Measurements from ENCODE around the gene JAG2.

JAG2 gene

DNA sequence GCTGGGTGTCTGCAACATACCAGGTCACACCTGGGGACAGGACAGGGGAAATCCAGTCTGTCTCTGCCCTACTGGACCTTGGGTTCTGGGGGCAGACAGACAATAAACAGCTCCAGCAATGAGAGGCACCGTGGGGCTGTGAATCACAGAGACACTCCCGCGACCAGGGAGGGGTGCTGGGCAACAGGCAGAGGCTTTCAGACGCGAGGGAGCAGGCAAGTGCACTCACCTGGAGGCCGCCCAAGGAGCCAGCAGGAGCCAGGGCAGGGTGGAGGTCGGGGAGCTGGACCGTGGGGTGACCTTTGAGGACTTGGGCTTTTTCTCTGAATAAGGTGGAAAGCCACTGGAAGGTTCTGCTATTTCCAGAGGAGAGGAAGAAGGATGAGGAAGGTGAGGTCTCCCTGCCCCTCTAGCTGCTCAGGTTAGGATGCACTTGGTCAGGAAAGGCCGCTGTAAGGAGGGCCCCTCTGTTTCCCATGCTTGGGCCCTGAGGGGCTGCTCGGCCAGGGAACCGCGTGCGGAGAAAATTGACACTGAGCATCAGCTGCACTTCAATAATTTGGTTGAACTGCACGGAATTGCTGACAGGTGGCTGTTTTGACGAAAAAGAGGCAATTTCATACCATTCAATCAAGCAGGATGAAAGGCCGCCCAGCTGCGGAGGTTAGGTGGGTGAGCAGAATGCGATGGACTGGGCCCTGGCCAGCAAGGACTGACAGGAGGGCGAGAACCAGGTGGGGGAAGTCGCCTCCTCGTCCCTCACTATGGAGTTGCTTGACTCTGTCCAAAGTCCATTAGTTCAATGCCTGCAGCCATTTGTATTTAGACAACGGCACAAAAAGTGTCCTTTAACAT, 42.2 kb downstream of the JAG2 start:
- no peak for TF ChIP-seq POLR2AphosphoS5 (IDR thresholded peaks at IDR 0.05; ENCODE audit: low read depth, low read length)
- no peak for TF ChIP-seq POLR2A (IDR thresholded peaks at IDR 0.05; ENCODE audit: low read depth, low read length)
- TF ChIP-seq POU2F2 (IDR thresholded peaks at IDR 0.05; ENCODE audit: low read depth, low read length), result no peak
- TF ChIP-seq SPI1 (IDR thresholded peaks at IDR 0.05; ENCODE audit: low read depth, low read length), result no peak
- TF ChIP-seq TAF1 (IDR thresholded peaks at IDR 0.05; ENCODE audit: low read depth, low read length), result no peak
- no peak for TF ChIP-seq PAX5 (IDR thresholded peaks at IDR 0.05; ENCODE audit: insufficient read depth, low read length, severe bottlenecking)
- no peak for DNase-seq (ENCODE audit: insufficient read length, low spot score)
- no peak for FAIRE-seq

DNA sequence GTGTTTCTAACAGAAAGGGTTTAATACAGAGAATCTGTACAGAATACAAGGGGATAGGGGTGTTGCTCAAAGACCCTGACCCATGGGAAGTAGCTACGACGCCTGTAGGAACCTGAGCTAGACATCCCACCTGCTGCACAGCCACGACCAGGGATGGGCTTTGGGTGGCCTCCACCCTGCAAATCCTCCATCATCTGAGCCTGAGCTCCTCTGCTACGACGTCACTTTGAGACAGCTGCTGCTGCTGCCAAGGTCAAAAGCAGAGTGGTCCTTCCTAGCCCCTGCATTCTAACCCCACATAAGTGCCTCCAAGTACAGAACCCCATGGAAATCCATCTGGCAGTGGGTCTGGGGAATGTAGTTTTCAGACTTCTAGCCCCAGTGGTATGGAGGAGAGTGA, 43.8 kb downstream of the JAG2 start:
- DNase-seq (ENCODE audit: insufficient read length, low spot score), result no peak
- FAIRE-seq, result no peak
- no peak for TF ChIP-seq POU2F2 (IDR thresholded peaks at IDR 0.05; ENCODE audit: low read depth, low read length)
- TF ChIP-seq POLR2A (IDR thresholded peaks at IDR 0.05; ENCODE audit: low read depth, low read length), result no peak
- no peak for TF ChIP-seq POLR2AphosphoS5 (IDR thresholded peaks at IDR 0.05; ENCODE audit: low read depth, low read length)
- TF ChIP-seq PAX5 (IDR thresholded peaks at IDR 0.05; ENCODE audit: insufficient read depth, low read length, severe bottlenecking), result no peak
- TF ChIP-seq SPI1 (IDR thresholded peaks at IDR 0.05; ENCODE audit: low read depth, low read length), result no peak
- no peak for TF ChIP-seq TAF1 (IDR thresholded peaks at IDR 0.05; ENCODE audit: low read depth, low read length)

DNA sequence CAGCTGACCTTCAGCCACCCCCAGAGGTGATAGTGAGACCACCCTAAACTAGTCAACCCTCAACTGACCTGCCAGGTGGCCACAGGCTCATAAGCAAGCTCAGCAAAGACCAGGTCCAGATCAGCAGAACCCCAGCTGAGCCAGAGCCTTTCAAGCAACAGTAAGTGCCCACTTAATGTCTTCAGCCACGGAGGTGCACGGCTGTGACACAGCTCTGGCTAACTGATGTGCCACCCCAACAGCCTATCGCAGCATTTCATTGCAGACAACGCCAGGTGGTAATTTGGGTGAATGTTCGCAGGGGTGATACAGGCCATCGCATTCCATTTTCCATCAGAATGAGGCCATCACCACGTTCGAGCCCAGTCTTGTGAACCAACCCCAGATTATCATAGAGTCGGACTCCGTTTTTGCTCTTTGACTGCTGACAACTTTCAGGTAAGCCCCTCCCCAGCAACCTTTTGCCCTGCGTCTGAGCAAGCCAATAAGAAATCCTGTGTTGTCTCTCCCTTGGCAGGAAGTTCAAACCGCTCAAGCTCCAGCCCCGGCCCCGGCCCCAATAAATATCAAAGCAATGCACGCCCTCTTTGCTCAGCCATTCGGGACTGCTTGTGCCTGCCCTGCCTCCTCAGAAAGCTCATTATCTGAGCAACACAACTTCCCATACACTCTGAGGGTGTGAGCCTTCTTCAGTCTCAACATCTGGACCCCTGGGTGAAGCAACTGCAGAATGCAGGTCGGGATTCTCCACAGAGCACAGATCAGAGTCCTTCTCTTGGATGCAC, 44.4 kb downstream of the JAG2 start:
- FAIRE-seq, result no peak
- DNase-seq (ENCODE audit: insufficient read length, low spot score), result no peak
- TF ChIP-seq SPI1 (IDR thresholded peaks at IDR 0.05; ENCODE audit: low read depth, low read length) (no peak), POU2F2 (IDR thresholded peaks at IDR 0.05; ENCODE audit: low read depth, low read length) (no peak), PAX5 (IDR thresholded peaks at IDR 0.05; ENCODE audit: insufficient read depth, low read length, severe bottlenecking) (no peak), POLR2AphosphoS5 (IDR thresholded peaks at IDR 0.05; ENCODE audit: low read depth, low read length) (no peak), TAF1 (IDR thresholded peaks at IDR 0.05; ENCODE audit: low read depth, low read length) (no peak), POLR2A (IDR thresholded peaks at IDR 0.05; ENCODE audit: low read depth, low read length) (no peak)

DNA sequence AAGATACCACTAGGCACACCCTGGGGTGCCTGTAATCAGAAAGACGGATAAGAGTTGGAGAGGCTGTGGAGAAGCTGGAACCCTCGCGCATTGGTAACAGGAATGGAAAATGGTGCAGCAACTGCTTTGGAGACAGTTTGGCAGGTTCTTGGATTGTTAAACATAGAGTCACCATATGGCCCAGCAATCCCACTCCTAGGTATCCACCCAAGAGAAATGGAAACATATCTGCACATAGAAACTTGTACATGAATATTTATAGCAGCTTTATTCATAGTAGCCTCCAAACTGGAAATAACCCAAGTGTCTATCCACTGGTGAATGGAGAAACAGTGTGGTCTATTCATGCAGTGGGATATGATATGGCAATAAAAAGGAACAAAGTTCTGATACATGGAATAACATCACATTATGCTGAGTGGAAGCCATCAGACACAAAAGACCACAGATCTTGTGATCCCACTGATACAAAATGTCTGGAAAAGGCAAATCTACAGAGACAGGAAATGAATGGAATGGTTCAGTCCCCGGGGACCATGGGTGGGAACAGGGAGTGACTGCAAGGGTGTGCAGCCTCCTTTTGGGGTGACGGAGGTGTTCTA, 45.4 kb downstream of the JAG2 start:
- no peak for FAIRE-seq
- TF ChIP-seq SPI1 (IDR thresholded peaks at IDR 0.05; ENCODE audit: low read depth, low read length), result no peak
- TF ChIP-seq TAF1 (IDR thresholded peaks at IDR 0.05; ENCODE audit: low read depth, low read length), result no peak
- TF ChIP-seq PAX5 (IDR thresholded peaks at IDR 0.05; ENCODE audit: insufficient read depth, low read length, severe bottlenecking), result no peak
- no peak for DNase-seq (ENCODE audit: insufficient read length, low spot score)

DNA sequence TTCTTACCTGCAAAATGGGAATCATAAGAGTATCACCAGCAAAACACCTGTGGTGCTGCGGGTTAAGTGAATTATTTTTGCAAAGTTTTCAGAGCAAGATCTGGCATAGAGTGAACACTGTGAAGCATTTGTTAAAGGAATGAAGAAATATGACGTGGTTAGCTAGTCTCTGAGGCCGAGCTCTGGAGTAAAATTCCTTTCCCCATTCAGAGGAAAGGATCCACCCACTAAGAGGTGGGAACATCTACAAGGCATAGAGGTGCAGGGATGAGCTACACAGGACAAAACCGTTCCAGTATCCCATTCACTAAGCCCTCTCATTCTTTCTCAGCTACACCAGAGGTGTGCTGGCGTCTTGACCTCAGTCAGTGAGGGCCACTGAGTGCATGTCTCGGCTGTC, 48.5 kb downstream of the JAG2 start:
- TF ChIP-seq TAF1 (IDR thresholded peaks at IDR 0.05; ENCODE audit: low read depth, low read length) (no peak), POU2F2 (IDR thresholded peaks at IDR 0.05; ENCODE audit: low read depth, low read length) (no peak), PAX5 (IDR thresholded peaks at IDR 0.05; ENCODE audit: insufficient read depth, low read length, severe bottlenecking) (no peak)
- DNase-seq (ENCODE audit: insufficient read length, low spot score) (no peak), FAIRE-seq (no peak)

DNA sequence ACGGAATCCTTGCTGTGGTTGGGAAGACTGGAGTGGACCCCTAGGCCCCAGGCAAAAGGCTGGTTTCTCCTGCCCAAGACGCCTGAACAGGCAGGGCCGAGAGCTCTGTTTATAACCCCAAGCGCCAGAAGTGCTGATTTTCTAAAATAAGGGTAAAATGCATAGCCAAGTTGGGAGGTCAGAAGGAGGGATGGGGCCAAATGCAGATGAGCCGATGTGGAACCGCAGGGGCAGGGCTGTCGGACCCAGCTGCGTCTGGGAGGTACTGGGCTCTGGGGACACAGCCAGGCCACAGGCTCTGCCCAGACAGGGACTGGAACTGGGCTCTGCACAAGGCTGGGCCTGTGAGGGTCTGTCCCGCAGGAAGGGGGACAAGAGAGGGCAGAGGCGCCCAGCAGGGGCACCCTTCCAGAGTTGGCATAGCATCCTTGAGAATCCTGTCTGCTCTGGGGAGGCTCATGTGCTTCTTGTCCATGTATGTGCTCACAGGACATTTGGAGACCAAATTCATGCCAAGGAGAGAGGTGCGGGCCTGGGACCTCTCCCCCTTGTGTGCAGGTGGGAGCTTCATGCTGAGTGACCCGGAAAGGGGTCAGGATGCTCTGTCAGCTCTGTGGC, 49.1 kb downstream of the JAG2 start:
- TF ChIP-seq PAX5 (IDR thresholded peaks at IDR 0.05; ENCODE audit: insufficient read depth, low read length, severe bottlenecking) (no peak), SPI1 (IDR thresholded peaks at IDR 0.05; ENCODE audit: low read depth, low read length) (no peak), TAF1 (IDR thresholded peaks at IDR 0.05; ENCODE audit: low read depth, low read length) (no peak), POLR2AphosphoS5 (IDR thresholded peaks at IDR 0.05; ENCODE audit: low read depth, low read length) (no peak), POU2F2 (IDR thresholded peaks at IDR 0.05; ENCODE audit: low read depth, low read length) (no peak), POLR2A (IDR thresholded peaks at IDR 0.05; ENCODE audit: low read depth, low read length) (no peak)
- DNase-seq (ENCODE audit: insufficient read length, low spot score), result no peak
- no peak for FAIRE-seq

DNA sequence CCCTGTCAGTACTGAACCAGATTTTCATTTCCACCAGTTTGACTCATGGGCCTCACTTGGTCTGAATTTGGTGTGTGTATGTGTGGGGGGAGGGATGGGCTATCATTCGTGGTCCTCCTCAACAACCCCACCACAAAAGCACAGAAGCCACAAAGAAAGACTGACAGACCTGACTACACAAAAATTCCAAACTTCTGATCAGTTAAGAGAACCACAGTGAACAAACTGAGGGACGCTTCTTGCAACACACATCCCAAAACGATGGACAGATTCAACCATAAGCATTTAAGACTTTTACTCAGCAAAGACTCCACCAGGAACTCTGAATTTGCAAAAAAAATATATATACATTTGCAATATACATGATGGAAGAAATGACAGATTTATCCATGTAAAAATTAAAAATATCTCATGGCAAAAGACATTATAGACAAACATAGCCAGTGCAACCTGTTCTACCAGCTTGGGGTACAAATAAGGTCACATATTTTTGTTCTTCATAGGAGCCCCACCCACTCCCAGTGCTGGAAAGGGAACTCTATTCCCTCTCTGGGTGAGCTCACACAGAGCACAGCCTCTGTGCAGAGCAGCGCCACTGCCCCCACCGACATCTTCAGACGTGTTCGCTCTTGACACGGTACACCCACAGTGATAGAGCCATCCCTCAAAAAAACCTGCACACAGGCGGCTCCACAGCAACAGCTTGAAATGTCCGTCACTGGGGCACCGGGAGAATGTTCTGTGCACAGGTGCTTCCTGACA, 49.7 kb downstream of the JAG2 start:
- TF ChIP-seq SPI1 (IDR thresholded peaks at IDR 0.05; ENCODE audit: low read depth, low read length) (no peak), PAX5 (IDR thresholded peaks at IDR 0.05; ENCODE audit: insufficient read depth, low read length, severe bottlenecking) (no peak), TAF1 (IDR thresholded peaks at IDR 0.05; ENCODE audit: low read depth, low read length) (no peak), POLR2A (IDR thresholded peaks at IDR 0.05; ENCODE audit: low read depth, low read length) (no peak), POU2F2 (IDR thresholded peaks at IDR 0.05; ENCODE audit: low read depth, low read length) (no peak), POLR2AphosphoS5 (IDR thresholded peaks at IDR 0.05; ENCODE audit: low read depth, low read length) (no peak)
- DNase-seq (ENCODE audit: insufficient read length, low spot score) (no peak), FAIRE-seq (no peak)

DNA sequence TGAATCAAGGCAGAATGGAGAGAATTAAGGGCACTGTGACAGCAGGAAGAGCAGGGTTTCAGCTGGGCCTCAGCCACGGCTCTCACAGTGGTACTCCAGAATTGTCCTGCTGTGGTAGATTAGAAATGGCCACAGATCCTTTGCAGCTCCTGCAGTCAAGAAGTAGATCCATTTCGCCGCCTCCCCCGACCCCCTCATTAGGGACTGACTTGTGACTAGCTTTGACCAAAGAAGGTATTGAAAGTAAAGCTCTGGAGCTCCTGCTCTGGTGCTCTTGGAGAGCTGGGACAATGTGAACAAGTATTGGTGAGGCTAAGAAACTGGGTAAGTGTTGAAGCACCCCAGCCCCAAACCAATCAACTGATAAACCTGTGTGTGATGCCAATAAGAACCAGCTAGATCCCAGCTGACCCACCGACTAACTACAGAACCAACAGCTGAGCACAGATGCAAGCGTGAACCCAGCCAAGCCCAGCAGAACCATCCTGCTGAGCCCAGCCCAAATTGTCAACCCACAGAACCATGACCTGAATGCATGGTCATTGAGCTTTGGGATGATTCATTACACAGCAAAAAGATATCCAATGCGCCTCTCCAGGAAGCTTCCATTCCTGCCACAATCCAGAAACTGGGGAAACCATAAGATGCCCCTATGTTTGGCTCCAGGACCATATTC, 50.7 kb downstream of the JAG2 start:
- no peak for FAIRE-seq
- no peak for TF ChIP-seq POU2F2 (IDR thresholded peaks at IDR 0.05; ENCODE audit: low read depth, low read length)
- TF ChIP-seq POLR2A (IDR thresholded peaks at IDR 0.05; ENCODE audit: low read depth, low read length), result no peak
- no peak for TF ChIP-seq PAX5 (IDR thresholded peaks at IDR 0.05; ENCODE audit: insufficient read depth, low read length, severe bottlenecking)
- TF ChIP-seq SPI1 (IDR thresholded peaks at IDR 0.05; ENCODE audit: low read depth, low read length), result no peak
- TF ChIP-seq POLR2AphosphoS5 (IDR thresholded peaks at IDR 0.05; ENCODE audit: low read depth, low read length), result no peak
- no peak for TF ChIP-seq TAF1 (IDR thresholded peaks at IDR 0.05; ENCODE audit: low read depth, low read length)
- no peak for DNase-seq (ENCODE audit: insufficient read length, low spot score)

Data from GM12891 (cell line).